ENCODE data around the gene PSMB1. TPM values are rescaled to one million over a fixed set of nuclear protein-coding genes. Genes with fewer than 3 reads are reported as not detected.
A peak's percentile ranks its signal among the peaks of the same experiment; 100 is the strongest.

Gene PSMB1
- total RNA-seq, 4 donors from 2014 or later: 227 to 320 (median 275) TPM

DNA sequence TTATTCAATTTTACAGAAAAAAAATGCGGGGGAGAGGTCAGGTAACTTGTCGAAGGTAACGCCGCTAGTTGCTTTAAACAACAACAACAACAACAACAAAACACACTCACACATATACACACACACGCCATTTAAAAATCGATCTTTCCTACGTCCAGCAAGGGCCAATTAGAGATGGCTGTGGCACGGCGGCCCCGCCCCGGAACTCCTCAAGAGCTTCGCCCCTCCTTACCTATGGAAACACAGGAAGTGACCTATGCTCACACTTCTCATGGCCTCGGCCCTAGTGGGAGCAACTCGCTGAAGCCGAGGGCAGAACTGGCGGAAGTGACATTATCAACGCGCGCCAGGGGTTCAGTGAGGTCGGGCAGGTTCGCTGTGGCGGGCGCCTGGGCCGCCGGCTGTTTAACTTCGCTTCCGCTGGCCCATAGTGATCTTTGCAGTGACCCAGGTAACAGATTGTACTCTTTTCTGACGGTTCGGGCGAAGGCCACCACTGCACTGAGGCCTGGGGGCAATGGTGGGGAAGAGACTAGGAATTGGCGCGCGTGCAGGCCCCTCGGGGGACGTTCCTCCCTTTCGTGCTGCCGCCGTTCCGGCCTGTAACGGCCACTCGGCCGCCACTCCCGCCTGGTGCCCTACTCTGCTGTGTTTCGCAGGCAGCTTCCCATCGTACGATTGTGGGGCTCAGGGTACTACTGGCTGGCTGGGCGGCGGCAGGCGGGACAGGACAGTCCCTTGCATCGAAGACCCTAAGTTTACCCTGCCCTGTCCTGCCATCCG, 1.1 kb upstream of the PSMB1 start, which contains the start of gene TBP:
Gene TBP (plus strand): TSS at position 357 of the 783 bp plus-strand sequence. CDS start 2,661 bp downstream, outside the sequence.
- H3K27ac ChIP-seq: peak within 1 kb of the TSS; percentile 77 to 91 (median 83)
- 0% methylated on average over 14 to 30 of the region's 51 CpGs for WGBS, 2 donors
- intact Hi-C loops (cut with DNase I): no loop called here
- no peaks in the 10 kb centered on the region for H3K9me3 ChIP-seq
- DNase-seq: peak; percentile 99
- H3K27me3 ChIP-seq: no peaks in the 10 kb centered on the region
- peak within 1 kb of the TSS; percentile 64 to 93 (median 79) for H3K4me3 ChIP-seq (replicated peaks in 1 of 3)
- TF ChIP-seq POLR2A (IDR thresholded peaks at IDR 0.05): peak in 1 of 2 donors; percentile 61
- TF ChIP-seq, protein P1, sequence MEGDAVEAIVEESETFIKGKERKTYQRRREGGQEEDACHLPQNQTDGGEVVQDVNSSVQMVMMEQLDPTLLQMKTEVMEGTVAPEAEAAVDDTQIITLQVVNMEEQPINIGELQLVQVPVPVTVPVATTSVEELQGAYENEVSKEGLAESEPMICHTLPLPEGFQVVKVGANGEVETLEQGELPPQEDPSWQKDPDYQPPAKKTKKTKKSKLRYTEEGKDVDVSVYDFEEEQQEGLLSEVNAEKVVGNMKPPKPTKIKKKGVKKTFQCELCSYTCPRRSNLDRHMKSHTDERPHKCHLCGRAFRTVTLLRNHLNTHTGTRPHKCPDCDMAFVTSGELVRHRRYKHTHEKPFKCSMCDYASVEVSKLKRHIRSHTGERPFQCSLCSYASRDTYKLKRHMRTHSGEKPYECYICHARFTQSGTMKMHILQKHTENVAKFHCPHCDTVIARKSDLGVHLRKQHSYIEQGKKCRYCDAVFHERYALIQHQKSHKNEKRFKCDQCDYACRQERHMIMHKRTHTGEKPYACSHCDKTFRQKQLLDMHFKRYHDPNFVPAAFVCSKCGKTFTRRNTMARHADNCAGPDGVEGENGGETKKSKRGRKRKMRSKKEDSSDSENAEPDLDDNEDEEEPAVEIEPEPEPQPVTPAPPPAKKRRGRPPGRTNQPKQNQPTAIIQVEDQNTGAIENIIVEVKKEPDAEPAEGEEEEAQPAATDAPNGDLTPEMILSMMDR (IDR thresholded peaks at IDR 0.05): peak in 1 of 6 experiments; percentile 20
- H3K4me1 ChIP-seq: peaks cover 23 to 27% of the 10 kb centered on the region in 2 donors
- H3K36me3 ChIP-seq: no peaks in the 10 kb centered on the region

DNA sequence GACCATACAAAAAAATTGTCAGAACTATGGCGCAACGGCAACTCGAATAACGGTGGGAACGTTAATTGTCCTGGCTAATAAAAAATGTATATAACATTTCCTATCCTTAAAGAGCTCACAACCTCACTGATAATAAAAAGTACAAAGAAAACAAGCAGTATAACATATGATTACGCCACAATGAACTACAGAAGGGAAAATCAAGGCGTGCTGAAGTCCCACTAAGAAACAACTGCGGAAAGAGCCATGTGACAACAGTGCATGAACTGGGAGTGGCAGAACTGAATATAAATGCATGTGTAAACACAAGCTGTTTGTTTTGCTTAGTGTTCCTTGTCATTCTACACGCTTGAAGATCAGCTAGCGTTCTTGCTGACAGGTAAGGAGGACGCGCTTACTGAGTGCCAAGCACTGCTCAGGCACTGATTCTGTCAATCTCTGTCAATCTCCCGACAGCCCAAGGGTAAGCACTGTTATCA, 466 bp upstream of the PSMB1 start:
- WGBS, 2 donors: 0 to 1% methylated on average over 13 of the region's 13 CpGs
- intact Hi-C loops (cut with DNase I): no loop called here

DNA sequence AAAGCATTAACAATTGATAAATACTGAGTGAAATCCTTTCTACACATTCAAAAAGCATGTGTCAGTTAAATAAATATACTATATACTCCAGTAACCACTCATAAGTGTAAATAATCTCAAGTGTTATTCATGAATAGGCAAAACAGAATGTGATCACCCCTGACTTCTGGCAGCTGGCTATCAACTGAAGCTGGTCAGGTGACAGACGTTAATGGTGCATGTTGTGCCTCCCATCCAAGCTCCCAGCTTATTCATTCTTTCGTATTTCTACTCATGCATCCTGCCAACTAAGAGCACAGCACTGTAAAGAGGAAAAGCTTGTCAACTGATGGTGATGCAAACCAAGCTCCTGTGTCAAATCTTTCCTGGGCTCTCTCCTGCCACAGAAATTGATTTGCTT, 7.7 kb downstream of the PSMB1 start:
- no peaks in the 10 kb centered on the region for H3K9me3 ChIP-seq

More for the DNA sequence above, 466 bp upstream of the PSMB1 start:
- peak overlapping the region; percentile 64 to 81 (median 79) for H3K4me3 ChIP-seq (replicated peaks in 1 of 3)
- H3K36me3 ChIP-seq: peaks cover 0 to 2% of the 10 kb centered on the region in 2 donors
- peaks cover 23 to 29% of the 10 kb centered on the region in 2 donors for H3K4me1 ChIP-seq
- no peaks in the 10 kb centered on the region for H3K27me3 ChIP-seq
- TF ChIP-seq, protein P1 (IDR thresholded peaks at IDR 0.05): no peak
- TF ChIP-seq POLR2A (IDR thresholded peaks at IDR 0.05): no peak
- H3K9me3 ChIP-seq: no peaks in the 10 kb centered on the region
- no peak for DNase-seq
- H3K27ac ChIP-seq: peak overlapping the region; percentile 77 to 91 (median 83)

DNA sequence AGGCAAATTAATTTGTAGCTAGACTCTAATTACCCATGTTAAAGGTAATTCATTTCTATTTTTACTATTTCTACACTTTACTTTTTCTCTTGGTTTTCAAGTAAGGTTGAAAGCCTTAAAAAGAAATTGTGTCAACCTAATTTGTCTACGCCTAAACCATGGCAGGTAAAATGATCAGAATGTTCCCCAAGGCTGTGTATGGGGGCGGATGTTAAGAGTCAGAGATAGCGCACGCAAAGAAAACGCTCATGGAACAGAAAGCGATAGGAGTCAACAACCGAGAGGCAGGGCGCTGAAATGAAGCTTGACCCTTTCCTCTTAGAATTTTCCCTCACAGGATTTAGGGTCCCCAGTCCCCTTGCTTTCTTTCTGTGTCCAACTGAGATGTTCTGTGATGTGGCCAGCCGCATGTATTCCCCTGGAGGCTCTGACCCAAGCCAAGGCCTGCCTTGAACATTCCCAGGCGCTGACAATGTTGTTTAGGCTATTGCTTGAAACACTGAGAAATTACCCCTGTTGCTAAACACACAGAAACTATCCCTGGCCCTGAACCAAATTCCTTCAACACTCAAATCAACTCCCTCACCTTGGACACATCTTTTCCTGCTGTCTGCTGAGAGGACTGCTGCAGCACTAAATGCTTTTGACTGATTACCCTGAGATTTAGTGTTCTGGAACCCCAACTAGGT, 10.9 kb downstream of the PSMB1 start:
- H3K4me1 ChIP-seq: no peaks in the 10 kb centered on the region
- TF ChIP-seq POLR2A (IDR thresholded peaks at IDR 0.05): no peak
- TF ChIP-seq, protein P1 (IDR thresholded peaks at IDR 0.05): no peak
- H3K9me3 ChIP-seq: no peaks in the 10 kb centered on the region
- H3K27me3 ChIP-seq: no peaks in the 10 kb centered on the region
- H3K4me3 ChIP-seq (replicated peaks in 1 of 3): no peak overlapping the region
- 96% methylated on average over 10 of the region's 10 CpGs for WGBS, 2 donors
- peaks cover 58 to 60% of the 10 kb centered on the region in 2 donors for H3K36me3 ChIP-seq
- intact Hi-C loops (cut with DNase I): no loop called here
- no peak for DNase-seq
- no peak overlapping the region for H3K27ac ChIP-seq

More for the DNA sequence above, 7.7 kb downstream of the PSMB1 start:
- TF ChIP-seq POLR2A (IDR thresholded peaks at IDR 0.05): no peak
- TF ChIP-seq, protein P1 (IDR thresholded peaks at IDR 0.05): no peak
- DNase-seq: no peak
- Histone ChIP-seq H3K36me3 (peaks cover 46 to 48% of the 10 kb centered on the region in 2 donors), H3K27ac (no peak overlapping the region), H3K4me3 (replicated peaks in 1 of 3) (no peak overlapping the region), H3K4me1 (peaks cover 0 to 13% of the 10 kb centered on the region in 2 donors), H3K27me3 (no peaks in the 10 kb centered on the region)
- intact Hi-C loops (cut with DNase I): no loop called here
- WGBS, 2 donors: 37 to 43% methylated on average over 2 of the region's 2 CpGs
